HCT116 (cell line): ENCODE measurements around the gene ABHD1.

Experiments used
- EZH2 ChIP-seq: fragments of 200-600 bp; sonication (generic); IDR thresholded peaks from 2 replicates; pipeline ENCODE4 v1.6.1; 2017; ENCODE audit warnings: antibody characterized with exemption, mixed run types
- SIN3A ChIP-seq: IDR thresholded peaks from 2 replicates; pipeline ENCODE4 v1.6.1; 2012; ENCODE audit warnings: low read depth
- TF ChIP-seq, protein P1 (sequence below), 3 experiments: fragments of 200-600 bp in 1 of 3; sonication (generic) in 1 of 3; IDR thresholded peaks in 2 of 3; conservative IDR thresholded peaks in 1 of 3; 2 replicates each; pipeline ENCODE4 v1.5.1; 2012 to 2017; ENCODE audit warnings: low read depth in 2 of 3, low read length in 2 of 3, antibody characterized with exemption in 1 of 3, borderline replicate concordance in 1 of 3, control low read depth in 1 of 3, mild to moderate bottlenecking in 1 of 3, mixed read lengths in 1 of 3, mixed run types in 1 of 3, moderate library complexity in 1 of 3; ENCODE audit not compliant: insufficient read depth in 1 of 3
- TF ChIP-seq, protein P2 (sequence below): IDR thresholded peaks from 2 replicates; pipeline ENCODE4 v1.6.1; 2012

DNA sequence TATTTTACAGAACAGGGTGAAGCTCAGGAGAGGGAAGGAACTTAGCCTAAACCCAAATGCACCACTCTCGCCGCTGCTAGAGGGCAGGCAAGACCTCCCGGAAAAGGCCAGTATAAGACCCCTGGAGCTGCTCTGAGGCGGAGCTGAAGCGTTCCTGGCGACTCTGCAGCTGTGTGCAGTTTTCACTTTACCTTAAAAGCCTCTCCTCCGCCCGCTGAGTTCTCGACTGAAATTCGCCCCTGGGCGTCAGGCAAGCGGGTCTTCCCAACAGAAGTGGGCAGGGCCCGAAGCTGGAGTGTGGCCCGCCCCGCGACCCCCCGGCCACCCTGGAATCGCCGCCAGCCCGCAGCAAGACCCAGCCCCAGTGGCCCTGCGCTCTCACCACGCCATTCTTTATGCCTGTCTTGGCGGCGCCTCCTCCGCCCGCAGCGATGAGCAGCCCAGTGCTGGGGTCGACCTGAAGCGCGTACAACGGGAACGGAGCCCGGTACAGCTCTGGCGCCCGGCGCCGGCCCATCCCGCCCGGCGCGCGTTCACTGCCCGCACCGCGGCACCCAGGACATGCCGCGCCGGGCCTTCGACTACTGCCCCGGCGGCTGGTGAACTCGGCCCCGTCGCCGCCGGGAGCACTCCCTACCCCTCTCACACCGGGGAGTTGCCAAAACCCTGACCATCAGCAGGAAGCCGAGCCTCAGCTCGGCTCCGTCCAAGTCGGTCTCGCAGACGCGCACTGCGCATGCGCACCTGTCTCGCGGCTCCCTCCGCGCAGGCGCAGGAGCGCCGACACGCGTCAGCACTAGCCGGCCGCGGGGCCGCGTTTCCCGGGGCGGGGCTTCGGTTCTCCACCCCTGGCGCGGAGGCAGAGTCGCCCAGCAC lies 10.5 kb downstream of the ABHD1 start, which contains the start of gene PREB:
- TF ChIP-seq, protein P1, sequence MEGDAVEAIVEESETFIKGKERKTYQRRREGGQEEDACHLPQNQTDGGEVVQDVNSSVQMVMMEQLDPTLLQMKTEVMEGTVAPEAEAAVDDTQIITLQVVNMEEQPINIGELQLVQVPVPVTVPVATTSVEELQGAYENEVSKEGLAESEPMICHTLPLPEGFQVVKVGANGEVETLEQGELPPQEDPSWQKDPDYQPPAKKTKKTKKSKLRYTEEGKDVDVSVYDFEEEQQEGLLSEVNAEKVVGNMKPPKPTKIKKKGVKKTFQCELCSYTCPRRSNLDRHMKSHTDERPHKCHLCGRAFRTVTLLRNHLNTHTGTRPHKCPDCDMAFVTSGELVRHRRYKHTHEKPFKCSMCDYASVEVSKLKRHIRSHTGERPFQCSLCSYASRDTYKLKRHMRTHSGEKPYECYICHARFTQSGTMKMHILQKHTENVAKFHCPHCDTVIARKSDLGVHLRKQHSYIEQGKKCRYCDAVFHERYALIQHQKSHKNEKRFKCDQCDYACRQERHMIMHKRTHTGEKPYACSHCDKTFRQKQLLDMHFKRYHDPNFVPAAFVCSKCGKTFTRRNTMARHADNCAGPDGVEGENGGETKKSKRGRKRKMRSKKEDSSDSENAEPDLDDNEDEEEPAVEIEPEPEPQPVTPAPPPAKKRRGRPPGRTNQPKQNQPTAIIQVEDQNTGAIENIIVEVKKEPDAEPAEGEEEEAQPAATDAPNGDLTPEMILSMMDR (IDR thresholded peaks at IDR 0.05 in 2 of 3, conservative IDR thresholded peaks at IDR 0.05 in 1 of 3; ENCODE audit: borderline replicate concordance in 1 of 3, insufficient read depth in 1 of 3, low read depth in 2 of 3, low read length in 2 of 3): peak in 1 of 3 experiments; percentile 21; a peak in 1 of 6 replicates
- no peak for TF ChIP-seq EZH2
- TF ChIP-seq, protein P2, sequence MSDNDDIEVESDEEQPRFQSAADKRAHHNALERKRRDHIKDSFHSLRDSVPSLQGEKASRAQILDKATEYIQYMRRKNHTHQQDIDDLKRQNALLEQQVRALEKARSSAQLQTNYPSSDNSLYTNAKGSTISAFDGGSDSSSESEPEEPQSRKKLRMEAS: no peak
- TF ChIP-seq SIN3A: no peak
